Skeletal muscle satellite cell (primary cell): Measurements from ENCODE around the gene PTTG2.

ENCODE experiments used
- H3K27me3 ChIP-seq: 2 replicates; pipeline ENCODE4 v1.7.0; 2013; ENCODE audit warnings: low read length; ENCODE audit not compliant: control insufficient read depth, insufficient read depth
- H3K36me3 ChIP-seq: 2 replicates; pipeline ENCODE4 v1.7.0; 2013; ENCODE audit warnings: mild to moderate bottlenecking, control low read depth, low read length; ENCODE audit not compliant: insufficient read depth
- H3K4me1 ChIP-seq: 2 replicates; pipeline ENCODE4 v1.7.0; 2013; ENCODE audit warnings: low read length; ENCODE audit not compliant: control insufficient read depth, insufficient read depth
- H3K4me2 ChIP-seq: 2 replicates; pipeline ENCODE4 v1.7.0; 2013; ENCODE audit warnings: mild to moderate bottlenecking, low read length
- H3K4me3 ChIP-seq: 2 replicates; pipeline ENCODE4 v1.7.0; 2013; ENCODE audit warnings: low read length
- H3K9ac ChIP-seq: 2 replicates; pipeline ENCODE4 v1.7.0; 2013; ENCODE audit warnings: mild to moderate bottlenecking, low read depth, low read length, moderate library complexity
- H3K9me3 ChIP-seq: replicated peaks from 2 replicates; pipeline ENCODE4 v1.7.0; 2013; ENCODE audit warnings: mild to moderate bottlenecking, control low read depth, low read length

The PTTG2 gene

GRCh38 chr4:38003102-38003501 lies 42.9 kb downstream of the PTTG2 start:
- no peaks in the 10 kb centered on the region for H3K9me3 ChIP-seq
- H3K4me3 ChIP-seq = no peak overlapping the region
- H3K9ac ChIP-seq = no peak overlapping the region
- H3K4me1 ChIP-seq = peaks cover 5% of the 10 kb centered on the region
- no peaks in the 10 kb centered on the region for H3K27me3 ChIP-seq
- no peak overlapping the region for H3K4me2 ChIP-seq
- no peaks in the 10 kb centered on the region for H3K36me3 ChIP-seq

GRCh38 chr4:38003628-38004027 lies 43.4 kb downstream of the PTTG2 start:
- H3K9ac ChIP-seq = no peak overlapping the region
- H3K36me3 ChIP-seq = no peaks in the 10 kb centered on the region
- no peaks in the 10 kb centered on the region for H3K27me3 ChIP-seq
- H3K4me3 ChIP-seq = no peak overlapping the region
- no peak overlapping the region for H3K4me2 ChIP-seq
- peaks cover 5% of the 10 kb centered on the region for H3K4me1 ChIP-seq
- H3K9me3 ChIP-seq = no peaks in the 10 kb centered on the region

GRCh38 chr4:38004062-38004461 lies 43.9 kb downstream of the PTTG2 start:
- H3K4me3 ChIP-seq = no peak overlapping the region
- H3K4me2 ChIP-seq = no peak overlapping the region
- H3K27me3 ChIP-seq = no peaks in the 10 kb centered on the region
- no peaks in the 10 kb centered on the region for H3K9me3 ChIP-seq
- H3K9ac ChIP-seq = no peak overlapping the region
- H3K36me3 ChIP-seq = no peaks in the 10 kb centered on the region
- peaks cover 5% of the 10 kb centered on the region for H3K4me1 ChIP-seq

GRCh38 chr4:38004887-38005286 lies 44.7 kb downstream of the PTTG2 start:
- Histone ChIP-seq H3K4me1 (peaks cover 5% of the 10 kb centered on the region), H3K4me3 (no peak overlapping the region), H3K36me3 (no peaks in the 10 kb centered on the region), H3K27me3 (no peaks in the 10 kb centered on the region), H3K9me3 (no peaks in the 10 kb centered on the region), H3K4me2 (no peak overlapping the region), H3K9ac (no peak overlapping the region)

GRCh38 chr4:38005637-38006036 lies 45.4 kb downstream of the PTTG2 start:
- Histone ChIP-seq H3K36me3 (no peaks in the 10 kb centered on the region), H3K9ac (no peak overlapping the region), H3K27me3 (no peaks in the 10 kb centered on the region), H3K4me1 (peaks cover 5% of the 10 kb centered on the region), H3K4me3 (no peak overlapping the region), H3K4me2 (no peak overlapping the region), H3K9me3 (no peaks in the 10 kb centered on the region)

GRCh38 chr4:38007645-38008044 lies 47.4 kb downstream of the PTTG2 start:
- peaks cover 4% of the 10 kb centered on the region for H3K4me1 ChIP-seq
- H3K9me3 ChIP-seq = no peaks in the 10 kb centered on the region
- H3K4me3 ChIP-seq = no peak overlapping the region
- no peak overlapping the region for H3K4me2 ChIP-seq
- no peak overlapping the region for H3K9ac ChIP-seq
- H3K27me3 ChIP-seq = no peaks in the 10 kb centered on the region
- H3K36me3 ChIP-seq = no peaks in the 10 kb centered on the region

- no peaks in the 10 kb centered on the region for H3K27me3 ChIP-seq
- H3K36me3 ChIP-seq = no peaks in the 10 kb centered on the region
- H3K4me1 ChIP-seq = peaks cover 8% of the 10 kb centered on the region
- H3K9me3 ChIP-seq = no peaks in the 10 kb centered on the region
- no peak overlapping the region for H3K9ac ChIP-seq
- H3K4me2 ChIP-seq = no peak overlapping the region
- H3K4me3 ChIP-seq = no peak overlapping the region
Measured at GRCh38 chr4:38008571-38009021, 48.4 kb downstream of the PTTG2 start.

GRCh38 chr4:38009421-38009820 lies 49.2 kb downstream of the PTTG2 start:
- Histone ChIP-seq H3K27me3 (no peaks in the 10 kb centered on the region), H3K4me3 (no peak overlapping the region), H3K9ac (no peak overlapping the region), H3K9me3 (no peaks in the 10 kb centered on the region), H3K4me2 (no peak overlapping the region), H3K4me1 (peaks cover 15% of the 10 kb centered on the region), H3K36me3 (no peaks in the 10 kb centered on the region)

- Histone ChIP-seq H3K27me3 (no peaks in the 10 kb centered on the region), H3K36me3 (no peaks in the 10 kb centered on the region), H3K9me3 (no peaks in the 10 kb centered on the region), H3K4me3 (no peak overlapping the region), H3K4me2 (no peak overlapping the region), H3K4me1 (peaks cover 15% of the 10 kb centered on the region), H3K9ac (no peak overlapping the region)
Measured at GRCh38 chr4:38009949-38010348, 49.8 kb downstream of the PTTG2 start.
